GM10266 (cell line): ENCODE data around the gene DCC.

Experiments
- DNase-seq: peaks from one replicate; pipeline ENCODE4 v3.0.0; 2012; ENCODE audit errors: extremely low spot score
- TF ChIP-seq, protein P1 (sequence below): IDR thresholded peaks from 2 replicates; pipeline ENCODE4 v1.5.1; 2012; ENCODE audit warnings: mild to moderate bottlenecking, low read depth; ENCODE audit not compliant: control insufficient read depth, insufficient read depth; ENCODE audit errors: missing control alignments

DCC gene

DNA sequence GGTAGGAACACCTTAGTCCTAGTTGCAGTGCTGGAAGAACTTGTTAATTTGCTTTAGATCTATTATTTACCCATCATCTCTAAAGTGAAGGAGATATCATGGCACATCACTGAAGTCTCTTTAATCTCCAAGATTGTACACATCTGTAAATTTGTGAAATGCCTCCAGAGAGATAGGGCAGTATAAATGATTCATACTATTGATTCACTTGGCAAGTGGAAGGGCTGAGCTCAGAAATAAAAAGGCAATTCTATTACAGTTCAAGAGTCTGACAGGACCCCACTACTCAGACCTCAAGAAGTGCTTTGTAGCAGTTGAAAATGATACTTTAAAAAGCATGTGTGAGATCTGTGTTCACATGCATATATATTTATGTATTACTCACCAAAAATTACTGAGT is 489.3 kb downstream of the DCC start:
- DNase-seq: no peak
- TF ChIP-seq, protein P1, sequence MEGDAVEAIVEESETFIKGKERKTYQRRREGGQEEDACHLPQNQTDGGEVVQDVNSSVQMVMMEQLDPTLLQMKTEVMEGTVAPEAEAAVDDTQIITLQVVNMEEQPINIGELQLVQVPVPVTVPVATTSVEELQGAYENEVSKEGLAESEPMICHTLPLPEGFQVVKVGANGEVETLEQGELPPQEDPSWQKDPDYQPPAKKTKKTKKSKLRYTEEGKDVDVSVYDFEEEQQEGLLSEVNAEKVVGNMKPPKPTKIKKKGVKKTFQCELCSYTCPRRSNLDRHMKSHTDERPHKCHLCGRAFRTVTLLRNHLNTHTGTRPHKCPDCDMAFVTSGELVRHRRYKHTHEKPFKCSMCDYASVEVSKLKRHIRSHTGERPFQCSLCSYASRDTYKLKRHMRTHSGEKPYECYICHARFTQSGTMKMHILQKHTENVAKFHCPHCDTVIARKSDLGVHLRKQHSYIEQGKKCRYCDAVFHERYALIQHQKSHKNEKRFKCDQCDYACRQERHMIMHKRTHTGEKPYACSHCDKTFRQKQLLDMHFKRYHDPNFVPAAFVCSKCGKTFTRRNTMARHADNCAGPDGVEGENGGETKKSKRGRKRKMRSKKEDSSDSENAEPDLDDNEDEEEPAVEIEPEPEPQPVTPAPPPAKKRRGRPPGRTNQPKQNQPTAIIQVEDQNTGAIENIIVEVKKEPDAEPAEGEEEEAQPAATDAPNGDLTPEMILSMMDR: no peak

GRCh38 chr18:52829876-52830405 is 489.9 kb downstream of the DCC start:
- DNase-seq: no peak
- TF ChIP-seq, protein P1: no peak

- DNase-seq: no peak
- TF ChIP-seq, protein P1: no peak
These were observed 504.3 kb downstream of the DCC start for GRCh38 chr18:52844323-52844722.

DNA sequence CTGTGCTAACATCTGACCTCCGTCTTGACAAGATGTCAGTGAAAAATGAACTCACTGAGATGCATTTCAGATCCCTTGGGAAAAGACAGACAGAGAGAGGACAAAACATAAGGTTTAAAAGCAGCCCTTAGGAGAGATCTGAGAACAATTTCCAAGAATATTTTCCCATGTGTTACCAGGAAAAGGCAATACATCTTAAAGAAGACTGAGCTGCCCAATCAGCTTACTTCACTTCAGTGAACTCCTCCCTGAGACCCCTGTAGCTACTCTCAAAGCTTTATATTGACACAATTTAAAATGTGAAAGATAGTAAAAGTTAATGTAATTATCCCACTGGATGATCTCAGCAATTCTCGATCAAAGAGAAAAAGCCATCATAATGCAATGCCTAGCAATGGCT is 505.0 kb downstream of the DCC start:
- DNase-seq: no peak
- TF ChIP-seq, protein P1: no peak

GRCh38 chr18:52850031-52850560 is 510.1 kb downstream of the DCC start:
- TF ChIP-seq, protein P1: no peak

DNA sequence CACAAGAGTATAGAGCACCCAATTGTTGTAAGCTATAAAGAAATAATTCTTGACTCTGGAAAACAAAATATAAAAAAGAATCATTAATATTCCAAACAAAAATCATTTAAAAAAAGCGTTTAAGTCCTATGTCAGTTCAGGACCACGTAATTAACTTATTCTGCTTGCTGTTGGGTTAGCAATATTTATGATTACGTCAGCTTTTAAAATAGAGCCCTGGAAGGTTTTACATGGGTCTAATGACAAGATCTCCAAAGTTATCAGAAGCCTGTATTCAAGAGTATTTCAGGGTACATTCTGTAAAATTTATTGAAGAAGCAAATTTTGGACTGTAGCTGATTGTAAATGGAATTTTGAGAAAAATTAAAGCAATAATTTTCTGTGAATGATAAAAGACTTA is 521.6 kb downstream of the DCC start:
- DNase-seq: no peak
- TF ChIP-seq, protein P1: no peak

More at GRCh38 chr18:52850031-52850560, 510.1 kb downstream of the DCC start:
- no peak for DNase-seq

- TF ChIP-seq, protein P1: no peak
- no peak for DNase-seq
These were observed 529.4 kb downstream of the DCC start for GRCh38 chr18:52869349-52869923.
